IPS DF 4.7 (cell line): ENCODE measurements around the gene GPBP1L1.
"Not testable (repeated sequence)": the region's sequence is repeated elsewhere in the genome, so short reads cannot be mapped to it uniquely, and the experiment has no call there.

Experiments
- DNase-seq: peaks from one replicate; pipeline ENCODE4 v3.0.0-alpha.2; 2013; ENCODE audit warnings: low spot score; ENCODE audit errors: extremely low read depth

GPBP1L1 gene

GRCh38 chr1:45679123-45679522 is 7.2 kb downstream of the GPBP1L1 start:
- no peak for DNase-seq

DNA sequence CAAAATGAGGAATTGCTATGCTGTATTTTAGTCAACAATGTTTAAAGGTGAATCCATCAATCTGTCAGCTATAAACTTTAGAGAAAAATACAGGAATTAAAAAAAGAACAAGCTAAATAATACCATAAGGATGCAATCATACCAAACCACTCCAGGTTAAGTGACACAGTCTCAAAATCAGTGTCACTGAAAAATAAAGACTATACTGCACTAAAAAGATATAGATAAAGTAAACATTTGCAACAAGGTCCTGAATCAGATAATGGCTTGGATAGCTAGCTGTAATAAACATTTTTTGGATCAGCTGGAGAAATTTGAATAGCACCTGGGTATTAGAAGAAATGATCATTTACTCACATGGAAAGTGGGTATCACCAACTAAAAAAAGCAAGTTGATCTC is 7.8 kb downstream of the GPBP1L1 start:
- DNase-seq = no peak

- no peak for DNase-seq
These were observed 8.5 kb downstream of the GPBP1L1 start for GRCh38 chr1:45677751-45678245.

- DNase-seq = not testable (repeated sequence)
These were observed 9.8 kb downstream of the GPBP1L1 start for GRCh38 chr1:45676553-45676952.

- DNase-seq = no peak
These were observed 11.9 kb downstream of the GPBP1L1 start for GRCh38 chr1:45674478-45674877.

DNA sequence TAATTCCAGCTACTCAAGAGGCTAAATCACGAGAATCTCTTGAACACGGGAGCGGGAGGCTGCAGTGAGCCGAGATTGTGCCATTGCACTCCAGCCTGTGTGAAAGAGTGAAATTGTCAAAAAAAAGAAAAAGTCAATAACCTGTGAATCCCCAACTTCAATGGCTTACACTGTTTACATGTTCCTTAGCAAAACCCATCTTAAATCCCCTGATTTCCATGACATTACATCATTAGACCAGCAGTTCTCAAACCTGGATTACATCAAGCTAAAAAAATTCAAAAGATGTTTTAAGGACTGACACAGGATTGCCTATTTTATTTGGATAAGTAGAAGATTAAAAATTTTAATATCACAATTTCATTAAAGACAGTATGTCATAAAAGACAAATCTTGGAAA is 12.4 kb downstream of the GPBP1L1 start:
- no peak for DNase-seq

- DNase-seq = no peak
These were observed 16.3 kb downstream of the GPBP1L1 start for GRCh38 chr1:45669859-45670655.

GRCh38 chr1:45669379-45669778 is 17.0 kb downstream of the GPBP1L1 start:
- no peak for DNase-seq

DNA sequence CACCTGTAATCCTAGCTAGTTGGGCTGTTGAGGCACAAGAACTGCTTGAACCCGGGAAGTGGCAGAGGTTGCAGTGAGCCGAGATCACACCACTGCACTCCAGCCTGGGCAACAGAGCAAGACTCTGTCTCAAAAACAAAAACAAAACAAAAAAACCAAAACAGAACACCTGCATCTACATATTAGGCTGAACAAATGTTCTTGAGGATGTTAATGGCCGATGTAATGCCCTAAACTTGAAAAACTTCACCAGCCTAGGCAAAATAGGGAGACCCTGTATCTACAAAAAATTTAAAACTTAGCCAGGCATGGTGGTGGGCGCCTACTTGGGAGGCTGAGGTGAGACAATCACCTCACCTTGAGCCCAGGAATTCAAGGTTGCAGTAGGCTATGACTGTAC is 17.8 kb downstream of the GPBP1L1 start:
- DNase-seq = no peak

GRCh38 chr1:45667321-45668111 is 18.8 kb downstream of the GPBP1L1 start:
- DNase-seq = no peak

GRCh38 chr1:45666836-45667235 is 19.5 kb downstream of the GPBP1L1 start:
- DNase-seq = no peak

GRCh38 chr1:45660336-45660735 is 26.0 kb downstream of the GPBP1L1 start:
- no peak for DNase-seq

GRCh38 chr1:45659222-45659621 is 27.1 kb downstream of the GPBP1L1 start:
- DNase-seq = no peak

GRCh38 chr1:45658171-45658570 is 28.2 kb downstream of the GPBP1L1 start:
- no peak for DNase-seq

- no peak for DNase-seq
These were observed 29.6 kb downstream of the GPBP1L1 start for GRCh38 chr1:45656573-45657226.

DNA sequence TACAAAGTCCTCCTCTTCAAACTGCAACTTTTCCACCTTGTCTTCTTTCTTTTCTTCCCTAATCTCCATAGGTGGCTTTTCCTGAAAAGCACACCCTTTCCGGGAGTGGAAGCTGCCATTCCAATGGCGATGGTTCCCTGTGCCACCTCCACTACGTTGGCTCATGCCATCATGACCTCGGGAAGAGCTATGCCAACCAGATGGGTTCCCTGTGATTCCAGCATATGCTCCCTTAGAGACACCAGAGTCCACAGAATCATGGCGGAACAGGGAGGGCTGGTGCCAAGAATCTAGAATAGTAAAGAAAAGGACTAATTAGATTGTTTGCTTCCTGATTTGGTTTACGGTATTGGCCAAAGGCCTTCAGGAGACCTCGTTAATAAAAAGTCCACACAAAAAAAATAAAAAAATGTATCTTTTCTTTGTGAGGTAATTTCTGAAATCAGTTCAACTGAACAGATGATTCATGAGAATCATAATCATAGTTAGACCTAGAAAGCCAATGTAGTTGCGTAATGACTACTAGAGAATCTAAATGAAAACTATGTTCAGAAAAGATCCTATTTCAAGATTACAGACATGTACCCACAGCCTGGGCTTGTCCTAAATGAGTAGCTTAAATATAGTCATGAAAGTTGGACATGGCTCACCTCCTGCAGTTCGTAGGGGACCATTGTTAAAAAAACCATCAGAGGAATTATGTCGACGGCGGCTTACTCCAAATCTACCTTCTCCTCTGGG is 31.6 kb downstream of the GPBP1L1 start:
- DNase-seq = no peak

DNA sequence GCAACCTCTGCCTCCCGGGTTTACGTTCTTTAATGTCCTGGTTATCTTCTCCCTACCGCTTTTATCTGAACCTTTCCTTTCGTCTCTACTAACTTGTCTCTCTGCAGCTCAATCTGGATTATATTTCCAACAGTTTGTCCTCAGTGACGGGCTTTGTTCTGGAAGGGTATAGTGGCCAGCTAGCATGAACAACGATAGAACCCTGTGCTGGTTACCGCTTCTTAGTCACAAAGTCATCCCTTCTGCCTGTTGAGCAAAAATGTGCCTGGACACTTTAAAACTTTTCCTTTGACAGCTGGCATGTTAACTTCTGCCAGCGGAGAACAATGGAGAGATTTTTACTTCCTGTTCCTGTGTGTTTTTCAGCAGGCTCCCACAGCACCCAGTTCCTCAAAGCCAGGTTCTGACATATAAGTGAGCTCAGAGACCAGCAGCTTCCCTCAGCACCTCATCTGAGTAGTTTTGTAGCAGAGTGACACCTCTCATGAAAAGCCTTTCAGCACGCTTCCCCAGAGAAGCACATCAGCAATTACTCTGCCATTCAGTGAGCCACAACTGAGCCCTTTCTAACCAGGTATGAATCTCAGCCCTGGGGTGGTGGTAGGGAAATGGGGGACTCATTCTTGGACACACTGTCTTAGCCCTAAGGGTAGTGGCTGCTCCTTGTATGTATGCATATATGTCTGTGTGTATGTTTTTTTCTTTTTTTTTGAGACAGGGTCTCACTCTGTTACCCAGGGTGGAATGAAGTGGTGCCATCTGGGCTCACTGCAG is 38.9 kb downstream of the GPBP1L1 start:
- no peak for DNase-seq

DNA sequence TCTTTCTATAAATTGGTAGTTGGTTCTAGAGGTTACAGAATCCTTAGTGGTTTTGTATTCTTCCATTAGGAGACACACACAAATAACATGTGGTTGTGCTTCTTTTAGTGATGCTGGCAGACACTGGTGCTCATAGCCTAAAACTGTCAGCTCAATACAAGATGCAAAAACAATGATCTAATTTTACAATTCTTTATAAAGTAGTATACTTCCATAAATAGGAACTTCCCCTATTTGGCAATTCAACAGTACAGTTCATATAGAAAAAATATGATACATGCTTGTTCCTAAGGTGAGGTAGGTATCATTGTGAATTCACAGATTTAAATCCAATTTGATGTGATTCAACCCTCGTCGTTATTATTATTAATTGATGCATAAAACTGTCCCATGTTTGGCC is 41.7 kb downstream of the GPBP1L1 start:
- no peak for DNase-seq

GRCh38 chr1:45643978-45644377 is 42.4 kb downstream of the GPBP1L1 start:
- no peak for DNase-seq

- DNase-seq = no peak
These were observed 43.0 kb downstream of the GPBP1L1 start for GRCh38 chr1:45643321-45643720.

GRCh38 chr1:45640293-45640692 is 46.0 kb downstream of the GPBP1L1 start:
- no peak for DNase-seq
